Heart left ventricle (tissue), 13 donors: ENCODE measurements around the gene PALLD.

ENCODE experiments used
- POLR2A ChIP-seq, 2 donors: fragments of 450-650 bp; IDR thresholded peaks; one replicate each; pipeline ENCODE4 v1.6.1; 2017; ENCODE audit warnings: antibody characterized with exemption in 2 of 2, mild to moderate bottlenecking in 2 of 2, moderate library complexity in 2 of 2
- TF ChIP-seq, protein P1 (sequence below), 12 donors: fragments of 200-600 bp; sonication (generic) in 4 of 12; IDR thresholded peaks; one replicate each; pipeline versions ENCODE4 v1.5.0 to v1.8.0; 2018 to 2022; ENCODE audit warnings: antibody characterized with exemption in 12 of 12, mild to moderate bottlenecking in 5 of 12
- donor health status: ischemic (EF 13 %, LVEDD 7.1; RV severe dilation, severe dysfunction).
- donor health status: DM: no; HTN: yes; CAD: no.
- donor health status: DM: no; HTN: no; CAD: no.
- donor health status: ischemic (EF 25% LVEDD 6.9; RV normal size, moderate dysfunction).
- donor health status: ischemic (EF 25% LVEDD 5.7; RV mildly dilated, moderate dysfunction).
- donor health status: ischemic (EF 35%, LVEDD 5.7; RV mildly dilated, moderate dysfunction).
- donor health status: nonischemic (EF 11% LVEDD 7.7; RV severe dilation, severe dysfunction).
- donor health status: DM: yes; HTN: yes; CAD: no.
- donor health status: PGD.
- donor health status: ischemic (EF 29% LVEDD 5.4; RV normal size, mild dysfunction).
- donor health status: nonischemic (EF 23%, LVEDD 6.1; RV moderate dilation, normal function).

- TF ChIP-seq, protein P1, sequence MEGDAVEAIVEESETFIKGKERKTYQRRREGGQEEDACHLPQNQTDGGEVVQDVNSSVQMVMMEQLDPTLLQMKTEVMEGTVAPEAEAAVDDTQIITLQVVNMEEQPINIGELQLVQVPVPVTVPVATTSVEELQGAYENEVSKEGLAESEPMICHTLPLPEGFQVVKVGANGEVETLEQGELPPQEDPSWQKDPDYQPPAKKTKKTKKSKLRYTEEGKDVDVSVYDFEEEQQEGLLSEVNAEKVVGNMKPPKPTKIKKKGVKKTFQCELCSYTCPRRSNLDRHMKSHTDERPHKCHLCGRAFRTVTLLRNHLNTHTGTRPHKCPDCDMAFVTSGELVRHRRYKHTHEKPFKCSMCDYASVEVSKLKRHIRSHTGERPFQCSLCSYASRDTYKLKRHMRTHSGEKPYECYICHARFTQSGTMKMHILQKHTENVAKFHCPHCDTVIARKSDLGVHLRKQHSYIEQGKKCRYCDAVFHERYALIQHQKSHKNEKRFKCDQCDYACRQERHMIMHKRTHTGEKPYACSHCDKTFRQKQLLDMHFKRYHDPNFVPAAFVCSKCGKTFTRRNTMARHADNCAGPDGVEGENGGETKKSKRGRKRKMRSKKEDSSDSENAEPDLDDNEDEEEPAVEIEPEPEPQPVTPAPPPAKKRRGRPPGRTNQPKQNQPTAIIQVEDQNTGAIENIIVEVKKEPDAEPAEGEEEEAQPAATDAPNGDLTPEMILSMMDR (IDR thresholded peaks at IDR 0.05), result no peak
- TF ChIP-seq POLR2A (IDR thresholded peaks at IDR 0.05), result no peak
Measured at GRCh38 chr4:168516841-168517240, 20.0 kb downstream of the PALLD start.
